Measurements from ENCODE around the gene DOCK1. TPM values are rescaled to one million over a fixed set of nuclear protein-coding genes. Genes with fewer than 3 reads are reported as not detected.

DOCK1 gene
- total and polyA plus RNA-seq, 5 experiments from 2014 or later: not detected

- H3K4me1 Mint-ChIP-seq: peaks cover 0 to 2% (median 0%) of the 10 kb centered on the region in 4 donors
- H3K27me3 Mint-ChIP-seq: peaks cover 0 to 15% (median 1%) of the 10 kb centered on the region in 5 donors
- H3K36me3 Mint-ChIP-seq: no peaks in the 10 kb centered on the region
- no peaks in the 10 kb centered on the region for H3K9me3 Mint-ChIP-seq
- DNase-seq: no peak
- no peak for ATAC-seq
- H3K4me3 Mint-ChIP-seq: no peak overlapping the region
- H3K27ac Mint-ChIP-seq: peak overlapping the region in 1 of 10 donors; percentile 15
- POLR2A ChIA-PET: no interaction called here
These were observed 107.5 kb downstream of the DOCK1 start for GRCh38 chr10:127012769-127013152.

GRCh38 chr10:127013211-127013656 is 108.0 kb downstream of the DOCK1 start:
- peaks cover 0 to 15% (median 1%) of the 10 kb centered on the region in 5 donors for H3K27me3 Mint-ChIP-seq
- no peaks in the 10 kb centered on the region for H3K36me3 Mint-ChIP-seq
- POLR2A ChIA-PET: no interaction called here

GRCh38 chr10:127013691-127014473 is 108.7 kb downstream of the DOCK1 start:
- H3K9me3 Mint-ChIP-seq: no peaks in the 10 kb centered on the region
- ATAC-seq (no peak), DNase-seq (no peak)
- H3K27me3 Mint-ChIP-seq: peaks cover 0 to 15% (median 1%) of the 10 kb centered on the region in 5 donors
- no peaks in the 10 kb centered on the region for H3K36me3 Mint-ChIP-seq
- peaks cover 0 to 2% (median 0%) of the 10 kb centered on the region in 4 donors for H3K4me1 Mint-ChIP-seq
- POLR2A ChIA-PET: no interaction called here
- H3K27ac Mint-ChIP-seq: no peak overlapping the region
- no peak overlapping the region for H3K4me3 Mint-ChIP-seq

More at GRCh38 chr10:127013211-127013656, 108.0 kb downstream of the DOCK1 start:
- Mint-ChIP-seq H3K4me3 (no peak overlapping the region), H3K4me1 (peaks cover 0 to 2% (median 0%) of the 10 kb centered on the region in 4 donors), H3K27ac (no peak overlapping the region), H3K9me3 (no peaks in the 10 kb centered on the region)
- DNase-seq: no peak
- ATAC-seq: no peak

GRCh38 chr10:127014671-127015070 is 109.4 kb downstream of the DOCK1 start:
- Mint-ChIP-seq H3K9me3 (no peaks in the 10 kb centered on the region), H3K4me1 (peaks cover 0 to 2% (median 0%) of the 10 kb centered on the region in 4 donors), H3K27me3 (peaks cover 0 to 11% (median 1%) of the 10 kb centered on the region in 5 donors), H3K27ac (no peak overlapping the region), H3K36me3 (no peaks in the 10 kb centered on the region), H3K4me3 (no peak overlapping the region)
- ATAC-seq (no peak), DNase-seq (no peak)
- POLR2A ChIA-PET: no interaction called here

- Mint-ChIP-seq H3K27me3 (peaks cover 0 to 11% (median 1%) of the 10 kb centered on the region in 5 donors), H3K36me3 (no peaks in the 10 kb centered on the region), H3K4me3 (no peak overlapping the region), H3K4me1 (peaks cover 0 to 2% (median 0%) of the 10 kb centered on the region in 4 donors), H3K27ac (no peak overlapping the region), H3K9me3 (no peaks in the 10 kb centered on the region)
- DNase-seq (no peak), ATAC-seq (no peak)
- POLR2A ChIA-PET: no interaction called here
These were observed 110.1 kb downstream of the DOCK1 start for GRCh38 chr10:127015373-127015772.

GRCh38 chr10:127016331-127016730 is 111.1 kb downstream of the DOCK1 start:
- Mint-ChIP-seq H3K9me3 (no peaks in the 10 kb centered on the region), H3K4me1 (peaks cover 0 to 2% (median 0%) of the 10 kb centered on the region in 4 donors), H3K27ac (no peak overlapping the region), H3K4me3 (no peak overlapping the region), H3K27me3 (peaks cover 0 to 11% (median 1%) of the 10 kb centered on the region in 5 donors), H3K36me3 (no peaks in the 10 kb centered on the region)
- POLR2A ChIA-PET: no interaction called here
- ATAC-seq (no peak), DNase-seq (no peak)

GRCh38 chr10:127017541-127018297 is 112.5 kb downstream of the DOCK1 start:
- H3K27ac Mint-ChIP-seq: no peak overlapping the region
- no peak for ATAC-seq
- peaks cover 0 to 2% (median 0%) of the 10 kb centered on the region in 5 donors for H3K27me3 Mint-ChIP-seq
- H3K9me3 Mint-ChIP-seq: no peaks in the 10 kb centered on the region
- no peak for DNase-seq
- H3K4me1 Mint-ChIP-seq: no peaks in the 10 kb centered on the region
- no peaks in the 10 kb centered on the region for H3K36me3 Mint-ChIP-seq
- POLR2A ChIA-PET: no interaction called here
- no peak overlapping the region for H3K4me3 Mint-ChIP-seq

GRCh38 chr10:127018298-127018650 is 113.0 kb downstream of the DOCK1 start:
- Mint-ChIP-seq H3K27me3 (no peaks in the 10 kb centered on the region), H3K9me3 (no peaks in the 10 kb centered on the region), H3K4me1 (no peaks in the 10 kb centered on the region), H3K27ac (no peak overlapping the region), H3K4me3 (no peak overlapping the region), H3K36me3 (no peaks in the 10 kb centered on the region)
- POLR2A ChIA-PET: no interaction called here
- DNase-seq (no peak), ATAC-seq (no peak)

- H3K9me3 Mint-ChIP-seq: no peaks in the 10 kb centered on the region
- H3K27ac Mint-ChIP-seq: no peak overlapping the region
- POLR2A ChIA-PET: no interaction called here
- no peaks in the 10 kb centered on the region for H3K4me1 Mint-ChIP-seq
- no peaks in the 10 kb centered on the region for H3K27me3 Mint-ChIP-seq
- ATAC-seq: no peak
- DNase-seq: no peak
- no peaks in the 10 kb centered on the region for H3K36me3 Mint-ChIP-seq
- no peak overlapping the region for H3K4me3 Mint-ChIP-seq
These were observed 113.5 kb downstream of the DOCK1 start for GRCh38 chr10:127018766-127019165.

GRCh38 chr10:127020260-127020659 is 115.0 kb downstream of the DOCK1 start:
- DNase-seq (no peak), ATAC-seq (no peak)
- Mint-ChIP-seq H3K9me3 (no peaks in the 10 kb centered on the region), H3K4me1 (no peaks in the 10 kb centered on the region), H3K27me3 (no peaks in the 10 kb centered on the region), H3K27ac (no peak overlapping the region), H3K36me3 (no peaks in the 10 kb centered on the region), H3K4me3 (no peak overlapping the region)
- POLR2A ChIA-PET: no interaction called here

- Mint-ChIP-seq H3K9me3 (no peaks in the 10 kb centered on the region), H3K36me3 (no peaks in the 10 kb centered on the region), H3K27me3 (no peaks in the 10 kb centered on the region), H3K4me1 (no peaks in the 10 kb centered on the region), H3K27ac (no peak overlapping the region), H3K4me3 (no peak overlapping the region)
- no peak for ATAC-seq
- no peak for DNase-seq
- POLR2A ChIA-PET: no interaction called here
These were observed 116.6 kb downstream of the DOCK1 start for GRCh38 chr10:127021801-127022200.

- H3K4me3 Mint-ChIP-seq: no peak overlapping the region
- no peaks in the 10 kb centered on the region for H3K27me3 Mint-ChIP-seq
- H3K36me3 Mint-ChIP-seq: no peaks in the 10 kb centered on the region
- no peak for DNase-seq
- H3K4me1 Mint-ChIP-seq: no peaks in the 10 kb centered on the region
- no peak overlapping the region for H3K27ac Mint-ChIP-seq
- POLR2A ChIA-PET: no interaction called here
- ATAC-seq: no peak
- H3K9me3 Mint-ChIP-seq: no peaks in the 10 kb centered on the region
These were observed 119.6 kb downstream of the DOCK1 start for GRCh38 chr10:127024685-127025435.

- POLR2A ChIA-PET: no interaction called here
- Mint-ChIP-seq H3K4me1 (no peaks in the 10 kb centered on the region), H3K36me3 (no peaks in the 10 kb centered on the region), H3K27me3 (no peaks in the 10 kb centered on the region), H3K27ac (no peak overlapping the region), H3K9me3 (no peaks in the 10 kb centered on the region), H3K4me3 (no peak overlapping the region)
- DNase-seq (no peak), ATAC-seq (no peak)
These were observed 122.6 kb downstream of the DOCK1 start for GRCh38 chr10:127027786-127028185.

All from naive thymus-derived CD8-positive, alpha-beta T cell (primary cell).